ENCODE data around the gene POLR2A.

DNA sequence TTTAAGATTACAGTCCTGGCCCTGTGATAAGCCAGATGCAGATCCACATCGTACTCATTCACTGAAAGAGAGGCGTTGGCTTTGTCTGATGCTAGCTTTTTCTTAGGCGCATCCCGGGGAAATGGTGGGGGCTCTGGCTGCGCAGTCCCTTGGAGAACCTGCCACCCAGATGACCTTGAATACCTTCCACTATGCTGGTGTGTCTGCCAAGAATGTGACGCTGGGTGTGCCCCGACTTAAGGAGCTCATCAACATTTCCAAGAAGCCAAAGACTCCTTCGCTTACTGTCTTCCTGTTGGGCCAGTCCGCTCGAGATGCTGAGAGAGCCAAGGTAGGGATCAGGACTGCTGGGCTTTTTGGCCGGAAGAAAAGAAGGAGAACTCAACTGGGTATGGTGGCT, 24.0 kb downstream of the POLR2A start:
- TF ChIP-seq POLR2A (IDR thresholded peaks at IDR 0.05; ENCODE audit: extremely low read depth, insufficient read length) = no peak
- TF ChIP-seq, protein P1, sequence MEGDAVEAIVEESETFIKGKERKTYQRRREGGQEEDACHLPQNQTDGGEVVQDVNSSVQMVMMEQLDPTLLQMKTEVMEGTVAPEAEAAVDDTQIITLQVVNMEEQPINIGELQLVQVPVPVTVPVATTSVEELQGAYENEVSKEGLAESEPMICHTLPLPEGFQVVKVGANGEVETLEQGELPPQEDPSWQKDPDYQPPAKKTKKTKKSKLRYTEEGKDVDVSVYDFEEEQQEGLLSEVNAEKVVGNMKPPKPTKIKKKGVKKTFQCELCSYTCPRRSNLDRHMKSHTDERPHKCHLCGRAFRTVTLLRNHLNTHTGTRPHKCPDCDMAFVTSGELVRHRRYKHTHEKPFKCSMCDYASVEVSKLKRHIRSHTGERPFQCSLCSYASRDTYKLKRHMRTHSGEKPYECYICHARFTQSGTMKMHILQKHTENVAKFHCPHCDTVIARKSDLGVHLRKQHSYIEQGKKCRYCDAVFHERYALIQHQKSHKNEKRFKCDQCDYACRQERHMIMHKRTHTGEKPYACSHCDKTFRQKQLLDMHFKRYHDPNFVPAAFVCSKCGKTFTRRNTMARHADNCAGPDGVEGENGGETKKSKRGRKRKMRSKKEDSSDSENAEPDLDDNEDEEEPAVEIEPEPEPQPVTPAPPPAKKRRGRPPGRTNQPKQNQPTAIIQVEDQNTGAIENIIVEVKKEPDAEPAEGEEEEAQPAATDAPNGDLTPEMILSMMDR (IDR thresholded peaks at IDR 0.05; ENCODE audit: low read depth, low read length) = no peak
- TF ChIP-seq, protein P2, sequence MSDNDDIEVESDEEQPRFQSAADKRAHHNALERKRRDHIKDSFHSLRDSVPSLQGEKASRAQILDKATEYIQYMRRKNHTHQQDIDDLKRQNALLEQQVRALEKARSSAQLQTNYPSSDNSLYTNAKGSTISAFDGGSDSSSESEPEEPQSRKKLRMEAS (IDR thresholded peaks at IDR 0.05; ENCODE audit: low read depth, low read length) = no peak
